Putamen (tissue), 1 donor: ENCODE data around the gene GSK3A.

Source experiments
- DNase-seq: peaks from one replicate; pipeline ENCODE4 v3.0.0-alpha.2; 2016; ENCODE audit warnings: low spot score

GSK3A gene

GRCh38 chr19:42199440-42200115, 42.8 kb downstream of the GSK3A start:
- no peak for DNase-seq

GRCh38 chr19:42198676-42199439, 43.5 kb downstream of the GSK3A start:
- no peak for DNase-seq

GRCh38 chr19:42197375-42197817, 45.0 kb downstream of the GSK3A start:
- DNase-seq = no peak

GRCh38 chr19:42196011-42197001, 46.1 kb downstream of the GSK3A start:
- DNase-seq = no peak

- DNase-seq = no peak
These were observed 48.7 kb downstream of the GSK3A start for GRCh38 chr19:42193706-42194105.

GRCh38 chr19:42193294-42193693, 49.1 kb downstream of the GSK3A start:
- no peak for DNase-seq

GRCh38 chr19:42191855-42192254, 50.5 kb downstream of the GSK3A start:
- no peak for DNase-seq

- no peak for DNase-seq
These were observed 51.1 kb downstream of the GSK3A start for GRCh38 chr19:42191330-42191729.

GRCh38 chr19:42189133-42189532, 53.3 kb downstream of the GSK3A start:
- DNase-seq = no peak

- no peak for DNase-seq
These were observed 53.7 kb downstream of the GSK3A start for GRCh38 chr19:42188665-42189064.

- no peak for DNase-seq
These were observed 57.1 kb downstream of the GSK3A start for GRCh38 chr19:42185277-42185676.

- DNase-seq = peak; percentile 53
These were observed 58.0 kb downstream of the GSK3A start for GRCh38 chr19:42184401-42184861.
